Neutrophil (primary cell): ENCODE data around the gene CCDC127.

ENCODE experiments used
- H3K27ac ChIP-seq: fragments of 200-600 bp; sonication (generic); 2 replicates; pipeline ENCODE4 v1.5.1; 2016; ENCODE audit warnings: mild to moderate bottlenecking, moderate library complexity
- H3K27me3 ChIP-seq: fragments of 200-600 bp; sonication (generic); 2 replicates; pipeline ENCODE4 v1.6.0; 2016; ENCODE audit warnings: mild to moderate bottlenecking
- H3K36me3 ChIP-seq: fragments of 200-600 bp; sonication (generic); 2 replicates; pipeline ENCODE4 v1.5.1; 2017
- H3K4me1 ChIP-seq, 2 experiments: fragments of 200-600 bp in 1 of 2; sonication (generic) in 1 of 2; 1 replicate in 1 of 2; 2 replicates in 1 of 2; pipeline versions ENCODE4 v1.5.1 to v1.6.1; 2013 to 2016; ENCODE audit warnings: low read depth in 1 of 2, low read length in 1 of 2, mild to moderate bottlenecking in 1 of 2, moderate library complexity in 1 of 2; ENCODE audit not compliant: control insufficient read depth in 1 of 2, insufficient read depth in 1 of 2
- H3K4me3 ChIP-seq, 2 experiments: fragments of 200-600 bp in 1 of 2; sonication (generic) in 1 of 2; 1 replicate in 1 of 2; 2 replicates in 1 of 2; pipeline ENCODE4 v1.5.1; 2013 to 2016; ENCODE audit warnings: low read depth in 1 of 2, low read length in 1 of 2, mild to moderate bottlenecking in 1 of 2, moderate library complexity in 1 of 2
- H3K9me3 ChIP-seq: fragments of 200-600 bp; sonication (generic); 2 replicates; pipeline ENCODE4 v1.5.1; 2016
- CTCF ChIP-seq: fragments of 200-600 bp; sonication (generic); IDR thresholded peaks from 2 replicates; pipeline ENCODE4 v1.5.1; 2016; ENCODE audit warnings: antibody characterized with exemption

Gene CCDC127

DNA sequence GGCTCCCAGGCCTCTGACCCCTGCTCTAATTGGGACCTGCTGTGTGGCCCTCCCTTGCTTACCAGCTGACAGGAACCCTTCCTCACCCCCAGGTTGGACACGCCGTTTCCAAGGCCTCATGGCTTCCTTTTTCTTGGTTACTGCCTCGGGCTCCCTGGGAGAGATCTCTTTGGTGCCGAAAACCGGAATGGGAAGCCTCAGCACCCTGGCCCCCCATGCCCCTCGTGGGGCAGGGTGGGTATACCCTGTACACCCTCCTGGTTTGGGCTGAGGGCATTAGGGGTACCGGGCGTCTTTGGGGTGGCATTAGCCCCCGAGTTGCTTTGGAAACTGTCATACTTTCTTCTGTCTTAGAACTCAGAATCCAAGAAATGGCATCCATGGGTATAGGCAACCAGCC, 36.8 kb downstream of the CCDC127 start:
- H3K4me1 ChIP-seq = no peaks in the 10 kb centered on the region
- H3K27me3 ChIP-seq = peaks cover 5% of the 10 kb centered on the region
- no peaks in the 10 kb centered on the region for H3K9me3 ChIP-seq
- no peak overlapping the region for H3K4me3 ChIP-seq
- H3K36me3 ChIP-seq = no peaks in the 10 kb centered on the region
- no peak overlapping the region for H3K27ac ChIP-seq
- no peak for TF ChIP-seq CTCF

- Histone ChIP-seq H3K4me1 (no peaks in the 10 kb centered on the region), H3K36me3 (no peaks in the 10 kb centered on the region), H3K27ac (no peak overlapping the region), H3K9me3 (no peaks in the 10 kb centered on the region), H3K4me3 (no peak overlapping the region), H3K27me3 (peaks cover 5% of the 10 kb centered on the region)
- TF ChIP-seq CTCF = no peak
These were observed 37.6 kb downstream of the CCDC127 start for GRCh38 chr5:180286-180918.

DNA sequence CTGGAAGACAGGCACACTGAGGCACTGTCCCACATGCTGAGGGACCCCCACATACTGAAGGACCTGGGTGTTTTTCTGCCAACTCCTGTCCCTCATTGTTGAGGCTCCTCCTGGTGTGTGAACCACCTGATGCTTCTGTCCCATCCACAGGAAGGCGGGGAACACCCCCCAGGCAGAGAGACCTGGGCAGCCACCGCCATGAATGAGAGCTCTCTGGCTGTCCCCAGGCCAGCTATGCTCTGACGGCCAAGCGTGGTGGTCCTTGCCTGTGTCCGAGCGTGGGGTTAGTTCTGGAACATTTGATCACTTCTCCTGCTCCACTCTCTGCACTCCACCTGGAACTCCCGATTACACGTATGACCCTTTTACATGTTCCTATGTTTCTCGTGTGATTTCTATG, 38.6 kb downstream of the CCDC127 start:
- H3K4me1 ChIP-seq = no peaks in the 10 kb centered on the region
- no peaks in the 10 kb centered on the region for H3K9me3 ChIP-seq
- no peak overlapping the region for H3K27ac ChIP-seq
- H3K4me3 ChIP-seq = no peak overlapping the region
- no peak for TF ChIP-seq CTCF
- H3K36me3 ChIP-seq = no peaks in the 10 kb centered on the region
- peaks cover 5% of the 10 kb centered on the region for H3K27me3 ChIP-seq

GRCh38 chr5:178110-178509, 39.8 kb downstream of the CCDC127 start:
- H3K9me3 ChIP-seq = no peaks in the 10 kb centered on the region
- H3K27me3 ChIP-seq = peaks cover 5% of the 10 kb centered on the region
- H3K36me3 ChIP-seq = no peaks in the 10 kb centered on the region
- no peaks in the 10 kb centered on the region for H3K4me1 ChIP-seq
- no peak overlapping the region for H3K4me3 ChIP-seq
- TF ChIP-seq CTCF = no peak
- no peak overlapping the region for H3K27ac ChIP-seq

GRCh38 chr5:176296-176823, 41.6 kb downstream of the CCDC127 start:
- H3K4me3 ChIP-seq = no peak overlapping the region
- H3K36me3 ChIP-seq = no peaks in the 10 kb centered on the region
- H3K27ac ChIP-seq = no peak overlapping the region
- no peaks in the 10 kb centered on the region for H3K9me3 ChIP-seq
- no peaks in the 10 kb centered on the region for H3K4me1 ChIP-seq
- peaks cover 5% of the 10 kb centered on the region for H3K27me3 ChIP-seq
- no peak for TF ChIP-seq CTCF
